HG02610 (cell line): ENCODE measurements around the gene CALD1.
A peak's percentile ranks its signal among the peaks of the same experiment; 100 is the strongest.

Experiments
- ATAC-seq: cut with Tn5 transposase; IDR thresholded peaks from one replicate; pipeline ENCODE4 v1.9.1; 2021; ENCODE audit warnings: mild to moderate bottlenecking, moderate library complexity; ENCODE audit not compliant: unreplicated experiment

CALD1 gene, protein sequence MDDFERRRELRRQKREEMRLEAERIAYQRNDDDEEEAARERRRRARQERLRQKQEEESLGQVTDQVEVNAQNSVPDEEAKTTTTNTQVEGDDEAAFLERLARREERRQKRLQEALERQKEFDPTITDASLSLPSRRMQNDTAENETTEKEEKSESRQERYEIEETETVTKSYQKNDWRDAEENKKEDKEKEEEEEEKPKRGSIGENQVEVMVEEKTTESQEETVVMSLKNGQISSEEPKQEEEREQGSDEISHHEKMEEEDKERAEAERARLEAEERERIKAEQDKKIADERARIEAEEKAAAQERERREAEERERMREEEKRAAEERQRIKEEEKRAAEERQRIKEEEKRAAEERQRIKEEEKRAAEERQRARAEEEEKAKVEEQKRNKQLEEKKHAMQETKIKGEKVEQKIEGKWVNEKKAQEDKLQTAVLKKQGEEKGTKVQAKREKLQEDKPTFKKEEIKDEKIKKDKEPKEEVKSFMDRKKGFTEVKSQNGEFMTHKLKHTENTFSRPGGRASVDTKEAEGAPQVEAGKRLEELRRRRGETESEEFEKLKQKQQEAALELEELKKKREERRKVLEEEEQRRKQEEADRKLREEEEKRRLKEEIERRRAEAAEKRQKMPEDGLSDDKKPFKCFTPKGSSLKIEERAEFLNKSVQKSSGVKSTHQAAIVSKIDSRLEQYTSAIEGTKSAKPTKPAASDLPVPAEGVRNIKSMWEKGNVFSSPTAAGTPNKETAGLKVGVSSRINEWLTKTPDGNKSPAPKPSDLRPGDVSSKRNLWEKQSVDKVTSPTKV

DNA sequence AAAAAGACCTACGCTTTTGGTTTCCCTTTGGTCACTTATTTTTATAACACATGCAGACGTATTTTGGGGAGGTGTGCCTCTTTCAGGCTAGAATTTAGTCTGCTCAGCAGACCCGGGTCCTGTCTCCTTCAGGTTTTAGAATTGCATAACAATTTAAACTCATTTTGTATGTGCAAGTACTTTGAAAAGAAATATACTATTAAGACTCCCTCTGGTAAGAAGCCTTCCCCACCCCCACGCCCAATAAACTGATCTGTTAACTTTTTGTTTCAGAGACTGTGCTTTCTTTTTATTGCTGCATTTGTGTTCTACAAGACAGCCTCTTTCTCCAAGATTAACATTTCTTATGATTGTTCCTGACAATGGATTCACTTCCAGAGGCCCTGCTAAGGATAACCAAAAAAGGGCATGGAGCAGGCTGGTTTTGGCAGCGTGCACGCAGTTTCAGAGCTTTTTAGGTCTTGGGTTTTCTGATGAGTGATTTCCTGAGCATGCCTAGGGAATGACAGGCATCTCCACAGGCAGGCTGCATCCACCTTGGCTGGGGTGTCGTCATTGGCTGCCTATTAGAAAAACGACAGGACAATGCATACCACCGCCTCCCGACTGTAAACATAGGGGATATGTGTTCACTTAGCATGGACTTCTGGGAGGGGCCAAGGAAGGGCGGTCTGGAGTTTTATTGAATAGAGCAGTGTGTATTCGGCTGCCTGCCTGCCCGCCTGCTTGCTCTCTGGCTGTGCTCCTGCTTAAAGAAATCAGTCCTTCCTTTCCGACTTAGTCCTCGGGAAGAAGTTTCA lies at the start of gene CALD1:
Gene CALD1, plus strand, starts transcription at position 694 of the 800 bp plus-strand sequence. CDS start 88,100 bp downstream, outside the sequence.
- ATAC-seq, result no peak

DNA sequence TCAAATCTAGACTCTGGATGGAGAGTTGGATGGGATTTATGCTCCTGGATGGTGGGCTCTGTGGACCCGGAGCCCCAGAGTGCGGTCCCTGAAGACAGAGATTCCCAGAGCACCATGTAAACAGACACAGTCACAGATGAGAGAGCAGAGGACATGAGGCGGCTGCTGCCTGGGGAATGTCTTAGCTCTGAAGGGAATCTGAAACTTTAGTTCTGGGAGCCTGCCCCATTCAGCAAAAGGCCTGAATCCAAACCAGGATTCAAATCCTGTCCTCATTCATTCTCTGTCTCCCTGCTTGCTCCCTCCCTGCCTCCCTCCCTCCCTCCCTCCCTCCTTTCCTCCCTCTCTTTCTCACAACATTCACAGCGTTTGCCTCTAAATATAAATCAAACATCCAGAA lies 49.5 kb upstream of the CALD1 start:
- no peak for ATAC-seq

DNA sequence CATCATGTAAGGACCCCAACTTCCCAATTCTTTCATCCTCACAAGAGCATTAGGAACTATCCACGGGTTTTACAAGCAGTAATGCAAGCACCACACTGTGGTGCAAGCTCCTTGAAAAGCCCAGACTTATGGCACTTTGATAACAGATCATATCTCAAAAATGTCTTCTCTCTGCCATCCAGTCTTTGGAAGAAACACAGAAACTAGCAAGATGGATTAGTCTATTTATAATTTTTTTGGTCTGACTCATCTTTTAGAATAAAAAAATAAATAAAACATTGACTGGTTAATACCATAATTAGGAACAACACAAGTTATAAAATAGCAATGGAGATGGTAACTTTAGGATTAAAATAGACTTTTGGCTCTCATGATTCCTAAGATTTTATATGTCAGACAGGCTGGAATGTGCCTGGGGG lies 49.0 kb upstream of the CALD1 start:
- ATAC-seq, result no peak

DNA sequence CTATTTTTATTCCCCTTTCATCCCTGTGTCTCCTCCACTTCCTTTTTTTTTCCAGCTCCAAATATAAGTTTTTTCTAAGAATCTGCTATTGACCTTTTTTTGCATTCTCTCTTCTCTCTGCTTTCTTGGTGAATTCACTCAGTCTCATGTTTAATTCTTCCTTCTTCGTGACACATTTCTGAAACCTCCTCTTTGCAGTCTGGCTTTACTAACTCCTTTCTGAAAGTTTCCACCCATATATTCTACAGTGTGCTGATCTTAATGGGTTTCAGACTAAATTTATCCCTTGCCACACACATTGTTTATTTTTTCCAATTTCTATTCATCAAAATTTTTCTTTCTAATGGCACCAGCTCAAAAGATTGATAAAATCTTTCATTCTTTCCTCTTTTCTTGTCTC lies 47.8 kb upstream of the CALD1 start:
- no peak for ATAC-seq

DNA sequence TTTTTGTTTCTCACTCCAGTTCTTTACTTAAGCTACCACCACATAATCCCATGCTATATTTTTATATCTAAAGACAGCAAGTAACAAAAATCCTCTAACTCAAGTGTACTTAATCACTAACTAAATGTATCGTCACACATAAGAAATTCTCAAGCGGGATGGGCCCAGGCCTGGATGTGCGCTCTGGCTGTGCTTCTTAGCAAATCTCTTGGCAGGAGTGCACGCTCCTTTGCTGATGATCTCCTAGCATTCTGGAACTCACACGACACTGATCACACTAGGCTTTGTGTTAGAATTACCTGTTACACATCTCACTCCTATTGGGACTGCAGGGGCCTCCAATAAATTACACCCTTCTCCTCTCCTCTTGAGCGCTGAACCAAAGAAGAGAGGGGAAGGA lies 46.7 kb upstream of the CALD1 start:
- no peak for ATAC-seq

DNA sequence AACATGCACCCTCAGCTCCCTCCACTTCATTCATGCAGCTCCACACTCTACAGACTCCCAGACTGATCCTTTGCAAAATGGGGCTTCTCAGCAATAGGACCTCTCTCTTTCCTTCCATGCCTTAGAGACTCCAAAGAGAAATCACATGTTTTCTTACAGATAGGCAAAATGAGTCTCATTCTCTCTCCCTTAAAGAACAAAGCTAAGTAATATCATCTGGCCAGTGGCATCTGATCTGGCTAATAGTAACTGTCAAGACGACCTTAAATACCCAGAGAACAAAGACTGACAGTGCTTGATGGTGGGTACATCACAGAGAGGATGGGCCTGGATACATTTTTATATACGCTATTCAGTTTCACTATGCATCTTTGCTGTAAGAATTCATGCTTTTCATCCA lies 43.1 kb upstream of the CALD1 start:
- no peak for ATAC-seq

DNA sequence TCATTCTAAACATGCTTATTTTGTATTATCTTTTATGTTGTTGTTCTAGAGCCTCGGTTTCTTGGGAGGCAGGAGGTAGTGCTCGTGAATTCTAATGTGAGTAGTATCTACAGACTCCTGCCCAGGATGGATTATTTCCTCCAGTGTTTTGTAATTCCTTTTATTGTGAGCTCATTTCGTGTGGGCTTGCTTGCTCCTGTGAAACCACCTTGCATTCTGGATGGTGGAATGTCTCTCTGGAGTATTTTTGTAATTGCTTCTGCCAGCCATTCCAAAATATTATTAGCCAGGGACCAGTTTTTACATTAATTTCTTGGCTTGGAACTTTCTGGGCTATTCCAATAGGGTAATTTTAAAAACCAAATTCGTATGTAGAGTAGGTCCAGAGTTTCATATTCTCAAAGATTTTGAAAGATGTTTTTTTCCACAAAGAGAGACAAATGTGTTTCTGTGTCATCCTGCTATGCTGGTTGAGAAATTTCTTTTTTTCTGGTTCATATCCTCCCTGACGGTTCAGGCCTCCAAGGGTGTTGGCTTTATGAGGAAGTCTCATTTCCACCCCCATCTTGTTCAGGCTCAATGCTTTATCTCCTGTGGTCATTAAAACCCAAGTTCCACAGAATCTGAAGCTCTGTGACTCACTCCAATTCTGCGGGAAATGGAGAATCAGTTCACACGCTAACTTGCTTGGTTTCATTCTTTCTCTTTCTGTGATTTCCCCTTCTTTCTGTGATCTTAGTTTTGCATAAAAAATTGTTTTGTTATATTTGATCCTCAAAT lies 41.7 kb upstream of the CALD1 start:
- peak; percentile 82 for ATAC-seq

- no peak for ATAC-seq
Observed at GRCh38 chr7:134739362-134739761, 40.1 kb upstream of the CALD1 start.

DNA sequence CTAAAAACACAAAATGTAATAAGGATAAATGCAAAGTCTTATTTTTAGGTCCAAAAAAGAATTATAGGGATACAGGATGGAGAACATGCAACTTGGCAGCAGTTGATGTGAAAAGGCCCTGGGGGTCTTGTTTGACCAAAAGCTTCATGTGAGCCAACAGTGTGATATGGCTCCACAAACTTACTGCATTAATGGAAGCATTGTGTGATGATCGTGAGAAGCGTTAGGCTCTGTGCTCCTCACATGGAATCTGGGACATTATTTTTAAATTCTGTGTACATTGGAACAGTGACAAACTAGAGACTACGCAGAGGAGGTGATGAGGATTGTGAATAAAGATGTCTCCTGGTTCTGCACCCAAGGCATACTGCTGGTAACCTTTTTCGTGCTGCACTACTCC lies 39.1 kb upstream of the CALD1 start:
- no peak for ATAC-seq

GRCh38 chr7:134741907-134742635 lies 37.4 kb upstream of the CALD1 start:
- ATAC-seq, result no peak

DNA sequence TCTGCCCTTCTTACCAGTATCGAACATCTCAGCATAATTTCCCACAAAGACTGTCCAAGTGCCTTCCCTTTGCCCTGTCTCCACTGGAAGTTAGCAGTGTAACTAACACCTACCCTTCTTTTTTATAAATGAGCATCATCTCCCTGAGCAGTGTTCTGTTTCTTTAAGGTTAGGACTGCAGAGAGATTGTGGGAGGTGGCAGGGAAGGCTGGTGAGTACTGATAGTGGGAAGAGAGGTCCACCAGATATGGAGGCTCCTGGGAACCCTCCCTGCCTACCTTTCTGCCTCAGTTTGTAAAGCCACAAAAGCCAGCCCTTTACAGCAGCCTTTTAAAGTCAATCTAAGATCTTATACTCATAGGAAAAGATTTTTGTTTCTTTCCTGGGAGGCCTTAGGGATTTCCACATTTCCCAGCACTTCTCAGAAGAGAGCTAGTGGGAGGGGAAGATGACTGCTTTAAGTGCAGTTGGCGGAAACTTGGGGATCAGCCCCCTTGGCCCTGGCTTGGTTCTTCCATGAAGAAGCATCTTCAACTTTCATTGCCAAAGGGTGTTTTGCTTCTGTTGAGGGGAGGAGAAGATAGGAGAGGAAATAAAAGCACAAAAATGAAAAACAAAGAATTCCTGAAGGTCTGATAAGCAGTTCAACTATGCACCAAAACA lies 36.6 kb upstream of the CALD1 start:
- ATAC-seq, result no peak

GRCh38 chr7:134744569-134744968 lies 34.9 kb upstream of the CALD1 start:
- no peak for ATAC-seq

DNA sequence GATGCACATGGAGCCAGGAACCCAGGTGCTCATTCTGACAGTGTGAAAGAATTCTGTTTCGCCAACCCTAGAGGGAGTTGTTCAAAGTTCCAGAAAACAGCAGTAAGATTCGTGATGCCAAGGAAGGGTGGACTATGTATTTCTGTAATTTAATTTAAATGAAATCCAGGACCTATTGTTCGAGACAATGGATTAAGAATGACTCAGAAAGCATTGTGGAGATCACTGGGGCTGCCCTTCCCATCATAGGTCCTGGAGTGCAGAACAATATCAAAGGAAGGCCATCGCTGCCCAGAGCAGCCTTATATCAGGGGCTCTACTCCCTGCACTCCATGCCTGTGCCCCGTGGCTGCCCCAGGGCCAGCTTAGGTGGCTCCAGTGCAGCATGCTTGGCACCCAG lies 32.1 kb upstream of the CALD1 start:
- ATAC-seq, result no peak

DNA sequence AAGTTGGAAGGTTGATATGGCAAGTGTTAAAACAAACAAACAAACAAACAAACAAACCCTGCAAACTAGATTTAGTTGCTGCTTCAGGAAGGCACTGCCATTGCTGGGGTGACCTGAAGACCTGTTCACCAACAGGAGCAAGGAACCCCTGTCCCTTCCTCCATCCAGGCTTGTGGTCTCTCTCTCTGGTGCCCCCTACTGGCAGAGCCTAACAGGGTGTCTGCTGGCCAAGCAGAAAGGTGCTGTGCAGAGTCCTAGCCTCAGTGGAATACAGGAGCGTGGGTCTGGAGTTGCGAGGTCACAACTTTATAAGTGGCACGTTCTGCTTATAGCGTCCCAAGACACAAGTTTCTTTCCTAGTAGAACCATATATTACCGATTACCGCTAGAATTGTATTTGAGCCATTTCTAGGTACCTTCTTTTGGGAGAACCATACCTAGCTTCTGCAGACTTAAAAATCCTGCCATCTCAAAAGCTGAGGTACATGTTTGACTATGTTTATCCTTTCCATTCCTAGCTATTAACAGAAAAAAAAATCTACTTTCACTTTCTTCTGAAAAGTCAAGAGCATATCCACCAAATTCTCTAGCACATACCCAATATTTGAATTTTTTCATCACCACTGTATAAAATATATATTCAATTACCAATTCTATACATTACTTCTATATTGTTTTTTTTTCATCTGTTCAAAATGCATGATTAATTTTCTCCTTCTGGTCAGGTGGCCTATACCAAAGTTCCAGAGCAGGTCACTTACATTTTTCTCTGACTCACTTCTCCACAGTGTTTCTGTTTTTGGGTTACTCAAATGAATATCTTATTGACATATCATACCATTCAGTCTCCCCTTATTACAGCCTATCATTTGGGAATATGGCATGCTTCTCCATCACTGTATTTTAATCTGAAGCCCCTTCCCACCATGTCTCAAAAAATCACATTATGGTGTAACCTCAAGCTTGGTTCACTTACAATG lies 29.1 kb upstream of the CALD1 start:
- no peak for ATAC-seq

DNA sequence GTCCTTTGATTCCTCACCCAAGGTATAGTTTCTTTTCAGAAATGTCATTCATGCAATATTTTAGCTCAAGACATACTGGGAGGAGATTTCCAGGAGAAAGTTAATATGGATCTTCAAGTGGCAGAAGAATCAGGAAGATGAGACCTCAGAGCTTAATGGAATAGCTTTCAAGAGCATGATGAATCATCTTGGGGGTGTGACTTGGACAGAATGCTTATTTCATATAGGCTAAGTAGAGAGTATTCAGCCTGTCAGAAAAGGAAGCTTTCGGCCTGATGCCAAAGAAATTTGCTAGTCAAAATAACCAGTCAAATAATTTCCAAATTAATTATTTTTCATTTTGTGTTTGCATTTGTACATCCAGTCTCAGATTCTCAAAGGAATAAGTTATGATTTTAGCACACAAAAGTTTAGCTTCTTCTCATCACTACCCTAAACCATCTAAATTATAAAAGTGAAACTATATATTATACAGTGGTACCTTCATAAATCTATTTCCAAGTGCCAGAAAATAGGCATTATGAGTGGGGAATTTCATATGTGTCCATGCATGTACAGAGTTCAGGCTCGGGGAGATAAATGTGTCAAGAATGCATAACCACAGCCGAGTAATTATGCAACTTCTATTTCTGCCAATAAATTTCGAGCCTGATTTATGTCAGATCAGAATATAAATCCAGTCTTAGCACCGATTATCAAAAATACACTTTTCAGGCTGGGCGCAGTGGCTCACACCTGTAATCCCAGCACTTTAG lies 27.3 kb upstream of the CALD1 start:
- ATAC-seq, result no peak

- ATAC-seq, result no peak
Observed at GRCh38 chr7:134755422-134756022, 23.9 kb upstream of the CALD1 start.

DNA sequence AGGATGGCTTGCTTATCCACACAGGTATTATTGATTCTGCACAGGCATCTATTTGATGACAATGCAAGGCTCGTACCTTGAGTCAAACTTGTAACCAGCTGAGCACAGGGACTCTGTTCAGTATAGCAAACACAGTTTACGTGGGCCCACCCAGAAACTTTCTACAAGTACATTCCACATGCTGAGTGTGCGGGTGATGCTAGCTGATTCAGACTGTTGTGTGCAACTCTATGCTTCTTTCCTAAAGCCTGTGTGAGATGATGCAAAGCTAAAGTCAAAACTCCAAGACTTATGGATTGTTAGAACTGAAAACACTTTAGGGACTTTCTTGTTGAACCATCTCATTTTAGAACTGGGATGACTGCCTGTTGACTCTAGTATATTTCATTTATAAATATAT lies 21.5 kb upstream of the CALD1 start:
- no peak for ATAC-seq
